ENCODE measurements around the gene ADRA2B. TPM values are rescaled to one million over a fixed set of nuclear protein-coding genes. Genes with fewer than 3 reads are reported as not detected.

ADRA2B gene
- total and polyA plus RNA-seq, 2 donors (not counting 1 experiment from before 2014, with no cell fraction given) = 0.27 to 0.46 TPM

DNA sequence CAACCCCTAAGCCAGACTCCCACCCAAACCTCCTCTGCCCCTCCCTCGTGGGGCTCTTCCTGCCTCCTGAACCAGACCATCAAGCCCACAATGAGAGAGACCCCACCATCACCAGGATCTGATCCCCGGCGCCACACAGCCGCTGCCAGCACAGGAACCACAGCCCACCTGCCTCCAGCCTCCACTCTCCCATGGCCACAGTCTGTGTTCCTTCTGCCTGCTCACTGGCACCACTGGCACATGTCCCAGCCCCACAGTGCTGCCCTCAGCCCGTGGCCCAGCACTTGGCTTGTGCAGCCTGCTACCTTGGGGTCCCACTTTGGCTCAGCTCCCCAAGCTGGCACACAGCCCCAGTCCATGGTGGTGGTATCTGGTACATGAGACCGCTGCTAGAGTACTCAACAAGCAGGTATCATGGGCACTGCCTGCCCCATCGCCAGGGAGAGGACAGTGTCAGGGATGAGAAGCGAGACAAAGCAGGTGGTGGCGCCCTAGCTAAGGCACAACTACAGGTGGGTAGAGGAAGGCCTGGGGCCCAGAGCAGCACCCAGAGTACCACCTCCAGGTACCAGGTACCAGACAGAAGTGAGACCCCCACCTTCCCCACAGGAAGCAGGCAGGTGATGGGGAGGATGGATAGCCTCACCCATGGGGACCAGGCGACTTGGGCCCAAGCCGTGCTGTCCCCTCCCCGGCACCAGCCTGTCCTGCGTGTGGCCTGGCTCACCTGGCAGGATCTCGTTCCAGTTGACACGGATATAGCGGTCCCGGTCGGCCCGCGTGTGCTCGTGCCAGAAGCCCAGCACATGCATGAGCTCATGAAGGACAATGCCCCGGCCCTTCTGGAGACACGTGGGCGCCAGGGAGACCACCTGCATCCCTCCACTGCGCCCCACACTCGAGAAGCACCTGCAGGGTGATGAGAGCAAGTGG, 15.7 kb upstream of the ADRA2B start:
- ChIA-PET CTCF (interaction anchor here (1.6 kb wide), 1 partner anchor 139 kb away, joined by 4 read pairs; no protein-coding TSS in a partner anchor), POLR2A (no interaction called here)
- H3K27me3 ChIP-seq (replicated peaks in 1 of 4; ENCODE audit: control extremely low read depth in 1 of 4, control insufficient read depth in 3 of 4, insufficient read depth in 4 of 4, low read length in 3 of 4) = no peaks in the 10 kb centered on the region
- no peak for DNase-seq
- no peak for ATAC-seq (ENCODE audit: low read depth)
- no peak for TF ChIP-seq EZH2 (IDR thresholded peaks at IDR 0.05; ENCODE audit: borderline replicate concordance, insufficient read depth, low read depth, low read length, poor library complexity, severe bottlenecking)
- Mint-ChIP-seq H3K27me3 (no peaks in the 10 kb centered on the region), H3K4me3 (no peak overlapping the region), H3K9me3 (ENCODE audit: insufficient read depth) (no peaks in the 10 kb centered on the region), H3K27ac (no peak overlapping the region), H3K4me1 (no peaks in the 10 kb centered on the region)
- intact Hi-C loops (cut with micrococcal nuclease) = no loop called here
- no peak overlapping the region for H3K9ac ChIP-seq (ENCODE audit: low read length)
- H3K36me3 ChIP-seq (replicated peaks in 1 of 2; ENCODE audit: control extremely low read depth in 1 of 2, control insufficient read depth in 1 of 2, extremely low read depth in 1 of 2, insufficient read depth in 2 of 2, low read length in 1 of 2) = no peaks in the 10 kb centered on the region
- no peak overlapping the region for H3K4me3 ChIP-seq (ENCODE audit: control extremely low read depth in 1 of 5, extremely low read depth in 1 of 5, insufficient read depth in 1 of 5, low read depth in 2 of 5, low read length in 4 of 5)
- H3K9me3 ChIP-seq (ENCODE audit: control extremely low read depth in 1 of 3, control insufficient read depth in 2 of 3, insufficient read depth in 1 of 3, low read length in 2 of 3) = no peaks in the 10 kb centered on the region
- H2AFZ ChIP-seq (ENCODE audit: insufficient read depth, low read depth, low read length, poor library complexity, severe bottlenecking) = no peak overlapping the region
- H3K79me2 ChIP-seq (ENCODE audit: control insufficient read depth, insufficient read depth, low read length) = no peaks in the 10 kb centered on the region
- no peaks in the 10 kb centered on the region for H4K20me1 ChIP-seq (ENCODE audit: control insufficient read depth, insufficient read depth, low read length, poor library complexity, severe bottlenecking)
- WGBS (ENCODE audit: insufficient coverage) = 92% methylated on average over 26 of the region's 26 CpGs
- H3K4me1 ChIP-seq (ENCODE audit: control insufficient read depth in 2 of 2, insufficient read depth in 2 of 2, low read length in 2 of 2) = no peaks in the 10 kb centered on the region
- H3K27ac ChIP-seq (ENCODE audit: low read length in 2 of 2) = no peak overlapping the region
- H3K4me2 ChIP-seq (replicated peaks; ENCODE audit: low read depth, low read length, poor library complexity, severe bottlenecking) = no peak overlapping the region

DNA sequence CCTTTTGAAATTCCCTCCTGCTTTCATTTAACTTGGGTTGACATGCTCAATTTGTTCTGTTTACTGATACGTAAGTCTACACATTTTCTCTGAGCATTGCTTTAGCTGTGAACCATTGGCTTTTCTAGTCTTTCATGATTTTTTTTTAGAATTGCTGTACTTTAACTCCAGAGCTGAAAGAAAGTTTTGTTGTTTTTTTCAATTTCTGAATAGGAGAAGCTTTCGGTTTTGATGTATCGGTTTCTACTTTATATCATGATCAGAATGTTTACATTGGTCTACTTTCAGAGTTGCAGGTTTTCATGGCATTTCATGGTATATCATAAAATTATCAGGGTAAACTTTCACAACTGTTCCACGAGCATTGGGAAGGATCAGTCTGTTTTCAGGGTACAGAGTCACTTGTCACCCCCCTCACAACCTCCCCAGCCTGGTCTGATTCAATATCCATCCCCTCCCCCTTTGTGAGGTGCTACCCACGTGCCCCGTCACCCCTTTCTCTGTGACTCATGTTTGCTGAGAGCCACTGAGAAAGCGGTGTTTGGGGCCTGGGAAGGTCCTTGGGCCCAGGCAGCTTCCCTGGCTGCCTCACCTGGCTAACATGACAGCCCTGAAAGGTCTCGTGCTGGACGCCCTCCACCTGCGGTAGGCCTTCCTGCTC, 14.9 kb upstream of the ADRA2B start:
- no peaks in the 10 kb centered on the region for H3K27me3 ChIP-seq (replicated peaks in 1 of 4; ENCODE audit: control extremely low read depth in 1 of 4, control insufficient read depth in 3 of 4, insufficient read depth in 4 of 4, low read length in 3 of 4)
- H3K4me1 Mint-ChIP-seq = no peaks in the 10 kb centered on the region
- H3K4me2 ChIP-seq (replicated peaks; ENCODE audit: low read depth, low read length, poor library complexity, severe bottlenecking) = no peak overlapping the region
- H3K9me3 Mint-ChIP-seq (ENCODE audit: insufficient read depth) = no peaks in the 10 kb centered on the region
- H4K20me1 ChIP-seq (ENCODE audit: control insufficient read depth, insufficient read depth, low read length, poor library complexity, severe bottlenecking) = no peaks in the 10 kb centered on the region
- no peak for ATAC-seq (ENCODE audit: low read depth)
- H3K9me3 ChIP-seq (ENCODE audit: control extremely low read depth in 1 of 3, control insufficient read depth in 2 of 3, insufficient read depth in 1 of 3, low read length in 2 of 3) = no peaks in the 10 kb centered on the region
- DNase-seq = no peak
- no peak overlapping the region for H3K27ac ChIP-seq (ENCODE audit: low read length in 2 of 2)
- POLR2A ChIA-PET = no interaction called here
- WGBS (ENCODE audit: insufficient coverage) = 87% methylated on average over 7 of the region's 10 CpGs
- H3K9ac ChIP-seq (ENCODE audit: low read length) = no peak overlapping the region
- CTCF ChIA-PET = interaction anchor here (0.9 to 1.9 kb wide), 2 partner anchors 9 to 44 kb away, joined by 3 to 12 read pairs; no protein-coding TSS in a partner anchor
- no peak overlapping the region for H3K4me3 Mint-ChIP-seq
- no peaks in the 10 kb centered on the region for H3K36me3 ChIP-seq (replicated peaks in 1 of 2; ENCODE audit: control extremely low read depth in 1 of 2, control insufficient read depth in 1 of 2, extremely low read depth in 1 of 2, insufficient read depth in 2 of 2, low read length in 1 of 2)
- no peaks in the 10 kb centered on the region for H3K4me1 ChIP-seq (ENCODE audit: control insufficient read depth in 2 of 2, insufficient read depth in 2 of 2, low read length in 2 of 2)
- intact Hi-C loops (cut with micrococcal nuclease) = no loop called here
- H3K4me3 ChIP-seq (ENCODE audit: control extremely low read depth in 1 of 5, extremely low read depth in 1 of 5, insufficient read depth in 1 of 5, low read depth in 2 of 5, low read length in 4 of 5) = no peak overlapping the region
- no peaks in the 10 kb centered on the region for H3K79me2 ChIP-seq (ENCODE audit: control insufficient read depth, insufficient read depth, low read length)
- H3K27me3 Mint-ChIP-seq = no peaks in the 10 kb centered on the region
- no peak overlapping the region for H2AFZ ChIP-seq (ENCODE audit: insufficient read depth, low read depth, low read length, poor library complexity, severe bottlenecking)
- no peak overlapping the region for H3K27ac Mint-ChIP-seq
- TF ChIP-seq CTCF (IDR thresholded peaks at IDR 0.05) = no peak
- TF ChIP-seq EZH2 (IDR thresholded peaks at IDR 0.05; ENCODE audit: borderline replicate concordance, insufficient read depth, low read depth, low read length, poor library complexity, severe bottlenecking) = no peak
